ENCODE measurements around the gene FOXA2.

Gene FOXA2

GRCh38 chr20:22572023-22572422 lies 12.3 kb downstream of the FOXA2 start:
- ChIA-PET CTCF (no interaction called here), POLR2A (no interaction called here)
- no peak for DNase-seq (ENCODE audit: extremely low spot score)
- TF ChIP-seq CTCF (IDR thresholded peaks at IDR 0.05; ENCODE audit: control extremely low read depth, extremely low read depth, low read depth, missing control alignments) = no peak

- POLR2A ChIA-PET = no interaction called here
- DNase-seq (ENCODE audit: extremely low spot score) = no peak
- TF ChIP-seq CTCF (IDR thresholded peaks at IDR 0.05; ENCODE audit: control extremely low read depth, extremely low read depth, low read depth, missing control alignments) = no peak
- CTCF ChIA-PET = no interaction called here
Observed at GRCh38 chr20:22569353-22569752, 15.0 kb downstream of the FOXA2 start.

GRCh38 chr20:22568872-22569344 lies 15.5 kb downstream of the FOXA2 start:
- no peak for TF ChIP-seq CTCF (IDR thresholded peaks at IDR 0.05; ENCODE audit: control extremely low read depth, extremely low read depth, low read depth, missing control alignments)
- ChIA-PET CTCF (no interaction called here), POLR2A (no interaction called here)
- DNase-seq (ENCODE audit: extremely low spot score) = no peak

- POLR2A ChIA-PET = no interaction called here
- CTCF ChIA-PET = no interaction called here
- no peak for DNase-seq (ENCODE audit: extremely low spot score)
- no peak for TF ChIP-seq CTCF (IDR thresholded peaks at IDR 0.05; ENCODE audit: control extremely low read depth, extremely low read depth, low read depth, missing control alignments)
Observed at GRCh38 chr20:22567944-22568871, 16.2 kb downstream of the FOXA2 start.

- no peak for TF ChIP-seq CTCF (IDR thresholded peaks at IDR 0.05; ENCODE audit: control extremely low read depth, extremely low read depth, low read depth, missing control alignments)
- ChIA-PET POLR2A (no interaction called here), CTCF (interaction anchor here (1.8 kb wide), 1 partner anchor 20 kb away, joined by 7 read pairs; no protein-coding TSS in a partner anchor)
- no peak for DNase-seq (ENCODE audit: extremely low spot score)
Observed at GRCh38 chr20:22566876-22567658, 17.3 kb downstream of the FOXA2 start.

GRCh38 chr20:22563062-22563965 lies 21.1 kb downstream of the FOXA2 start:
- DNase-seq (ENCODE audit: extremely low spot score) = no peak
- ChIA-PET POLR2A (no interaction called here), CTCF (interaction anchor here (1.6 kb wide), 1 partner anchor 59 kb away, joined by 3 read pairs; no protein-coding TSS in a partner anchor)
- TF ChIP-seq CTCF (IDR thresholded peaks at IDR 0.05; ENCODE audit: control extremely low read depth, extremely low read depth, low read depth, missing control alignments) = no peak

Measured in GM10248 (cell line).